HG03103 (cell line): Measurements from ENCODE around the gene PDE4D.

Experiments used
- ATAC-seq: cut with Tn5 transposase; IDR thresholded peaks from one replicate; pipeline ENCODE4 v1.9.1; 2021; ENCODE audit warnings: low read depth; ENCODE audit not compliant: unreplicated experiment

PDE4D gene

DNA sequence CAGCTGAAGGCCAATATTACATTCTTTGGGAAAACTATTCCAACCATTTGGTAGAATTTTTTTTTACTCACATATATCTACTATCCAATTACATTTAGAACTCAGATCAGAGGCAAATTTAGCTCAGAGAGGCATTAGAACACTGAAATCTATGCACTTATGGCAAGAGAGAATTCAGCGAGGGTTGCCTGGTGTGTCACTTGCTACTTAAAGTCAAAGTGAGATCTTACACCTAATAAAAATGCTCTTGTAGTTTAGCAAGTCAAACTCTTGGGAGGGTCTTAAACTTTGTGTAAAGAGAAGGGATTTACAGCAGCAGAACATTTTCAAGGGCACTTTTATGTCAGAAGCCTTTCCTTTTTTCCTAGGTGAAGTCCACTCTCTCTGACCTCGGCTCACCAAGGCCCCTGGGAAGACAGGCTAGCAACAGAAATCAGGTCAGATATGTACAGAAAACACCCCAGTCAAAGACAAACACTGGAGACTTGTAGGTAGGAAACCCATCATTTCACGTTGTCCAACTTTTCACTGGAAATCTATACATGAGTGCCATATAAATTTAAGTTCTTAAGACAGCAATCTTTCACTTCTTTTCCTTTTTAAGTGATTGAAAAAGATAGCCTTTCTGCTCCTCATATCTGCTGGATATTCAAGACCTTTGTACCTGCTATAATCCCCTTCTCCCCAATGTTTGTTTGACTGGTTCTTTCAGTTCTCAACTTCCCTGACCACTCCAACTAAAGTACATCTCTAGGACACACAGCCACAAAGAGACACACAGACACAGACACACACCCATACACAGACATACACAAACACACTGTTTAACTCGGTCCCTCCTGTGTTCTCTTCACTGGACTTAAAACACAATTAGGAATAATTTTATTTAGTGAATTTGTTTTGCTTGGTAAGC lies 635.8 kb downstream of the PDE4D start:
- no peak for ATAC-seq

DNA sequence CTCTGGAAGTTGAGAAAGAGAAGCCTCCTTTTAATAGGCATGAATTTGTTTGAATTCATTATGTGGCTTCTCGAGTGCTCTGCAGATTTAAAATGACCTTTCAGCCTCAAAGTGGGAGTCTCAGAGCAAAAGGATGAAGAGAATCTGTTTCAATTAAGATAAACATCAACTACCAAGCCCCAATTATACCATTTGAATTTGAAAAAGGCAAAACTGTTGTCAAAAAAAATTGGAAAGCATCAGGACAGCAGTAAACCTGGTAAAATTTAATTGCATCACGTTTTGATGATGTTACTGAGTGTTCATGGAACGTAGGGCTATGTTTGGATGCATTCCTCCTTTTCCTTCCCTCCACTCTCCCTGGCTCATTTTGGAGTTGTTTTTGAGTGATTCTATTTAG lies 637.2 kb downstream of the PDE4D start:
- no peak for ATAC-seq

DNA sequence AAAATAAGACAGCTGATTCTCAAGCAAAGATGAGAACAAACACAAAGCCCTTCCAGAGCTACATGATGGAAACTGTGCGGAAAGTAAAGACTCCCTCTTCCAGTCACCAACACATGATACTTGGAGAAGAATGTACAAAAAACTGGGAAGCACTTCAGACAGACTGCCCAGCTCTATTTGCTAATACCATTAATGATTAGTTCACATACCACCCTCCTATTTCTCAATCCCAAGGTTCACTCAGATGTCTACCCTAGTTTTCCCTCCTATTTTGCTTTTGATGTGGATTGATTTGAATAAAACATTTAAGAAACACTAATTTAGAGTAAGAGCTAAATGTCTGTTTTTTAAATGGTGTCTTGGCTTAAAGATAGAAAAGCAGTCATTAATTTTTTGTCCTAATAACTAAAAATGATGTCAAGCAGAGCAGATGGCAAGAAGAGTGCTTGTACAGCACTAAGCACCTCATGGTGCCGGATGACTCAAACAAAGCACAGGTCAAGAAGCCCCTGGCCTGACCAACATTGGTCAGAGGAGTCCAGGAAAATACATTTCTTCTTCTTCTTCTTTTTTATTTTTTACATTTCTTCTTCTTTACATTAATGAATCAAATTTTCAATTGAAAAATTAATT lies 639.4 kb downstream of the PDE4D start:
- no peak for ATAC-seq

DNA sequence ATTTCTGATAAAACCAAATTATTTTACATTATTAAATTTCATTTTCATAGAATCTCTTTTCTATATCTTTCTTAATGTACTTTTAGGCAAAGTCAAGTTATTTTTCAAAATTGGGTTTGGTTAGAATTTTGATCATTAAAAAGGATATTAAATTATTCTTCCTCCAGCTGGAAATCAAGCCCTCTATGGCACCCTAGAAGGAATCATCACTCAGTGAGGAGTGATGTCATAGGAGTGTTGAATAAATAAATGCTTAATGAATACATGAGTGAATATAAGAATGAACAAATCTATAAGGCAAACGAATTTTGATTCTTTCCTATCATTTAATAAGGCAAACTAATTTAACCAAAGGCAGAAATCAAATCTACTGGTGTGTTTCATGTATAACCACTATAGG lies 639.9 kb downstream of the PDE4D start:
- ATAC-seq, result no peak

DNA sequence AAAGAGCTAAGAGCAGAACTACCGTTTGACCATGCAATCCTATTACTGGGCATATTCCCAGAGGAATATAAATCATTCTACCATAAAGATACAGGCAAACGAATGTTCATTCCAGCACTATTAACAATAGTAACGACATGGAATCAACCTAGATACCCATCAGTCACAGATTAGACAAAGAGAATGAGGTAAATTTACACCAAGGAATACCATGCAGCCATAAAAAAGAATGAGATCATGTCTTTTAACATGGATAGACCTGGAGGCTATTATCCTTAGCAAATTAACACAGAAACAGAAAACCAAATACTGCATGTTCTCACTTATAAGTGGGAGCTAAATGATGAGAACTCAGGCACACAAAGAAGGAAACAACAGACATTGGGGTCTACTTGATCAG lies 641.9 kb downstream of the PDE4D start:
- no peak for ATAC-seq

DNA sequence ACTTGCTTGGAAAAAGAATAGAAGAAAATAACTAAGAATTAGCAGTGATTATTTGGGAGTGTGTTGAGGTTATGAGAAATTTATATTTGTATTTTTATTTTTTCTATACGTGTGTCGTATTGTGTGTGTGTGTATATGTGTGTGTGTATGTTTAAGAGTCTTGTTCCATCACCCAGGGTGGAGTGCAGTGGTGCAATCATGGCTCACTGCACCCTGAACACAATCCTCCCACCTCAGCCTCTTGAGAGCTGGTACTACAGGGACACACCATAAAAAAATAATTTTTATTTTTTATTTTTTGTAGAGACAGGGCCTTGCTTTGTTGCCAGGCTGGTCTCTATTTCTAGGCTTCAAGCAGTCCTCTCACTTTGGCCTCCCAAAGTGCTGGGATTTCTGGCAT lies 643.8 kb downstream of the PDE4D start:
- no peak for ATAC-seq

DNA sequence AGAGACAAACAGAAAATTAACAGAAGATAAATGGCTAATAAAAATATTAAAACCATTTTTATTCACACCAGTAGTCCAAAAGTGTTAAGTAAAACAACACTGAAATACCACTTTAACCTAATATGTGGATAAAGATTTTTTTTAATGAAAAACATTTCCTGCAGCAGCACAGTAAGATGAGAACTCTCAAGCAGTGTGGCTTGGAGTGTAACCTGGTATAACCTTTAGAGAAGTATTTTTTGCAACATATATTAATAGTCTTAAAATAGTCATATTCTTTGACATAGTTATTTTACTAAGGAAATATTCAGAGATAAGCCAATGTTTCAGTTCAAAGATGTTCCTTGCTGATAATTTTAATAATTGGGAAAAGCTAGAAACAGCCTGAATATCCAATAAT lies 644.4 kb downstream of the PDE4D start:
- ATAC-seq, result no peak

DNA sequence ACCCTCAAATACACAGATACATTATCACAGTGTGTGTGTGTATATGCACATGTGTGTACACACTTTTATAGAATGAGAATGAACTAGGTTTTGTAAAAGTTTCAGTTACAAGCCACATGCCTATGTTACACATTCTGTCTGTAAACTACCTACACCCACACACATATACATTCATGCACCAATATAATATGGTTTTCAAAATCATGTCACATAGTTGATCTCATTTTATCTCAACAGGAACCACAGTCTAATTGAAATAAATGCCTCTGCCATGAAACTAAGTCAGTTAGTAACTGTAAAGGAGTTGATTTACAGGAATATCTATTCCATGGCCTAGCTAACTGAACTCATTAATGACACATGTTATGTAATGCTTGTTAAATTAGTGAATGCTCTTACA lies 646.6 kb downstream of the PDE4D start:
- ATAC-seq, result no peak

DNA sequence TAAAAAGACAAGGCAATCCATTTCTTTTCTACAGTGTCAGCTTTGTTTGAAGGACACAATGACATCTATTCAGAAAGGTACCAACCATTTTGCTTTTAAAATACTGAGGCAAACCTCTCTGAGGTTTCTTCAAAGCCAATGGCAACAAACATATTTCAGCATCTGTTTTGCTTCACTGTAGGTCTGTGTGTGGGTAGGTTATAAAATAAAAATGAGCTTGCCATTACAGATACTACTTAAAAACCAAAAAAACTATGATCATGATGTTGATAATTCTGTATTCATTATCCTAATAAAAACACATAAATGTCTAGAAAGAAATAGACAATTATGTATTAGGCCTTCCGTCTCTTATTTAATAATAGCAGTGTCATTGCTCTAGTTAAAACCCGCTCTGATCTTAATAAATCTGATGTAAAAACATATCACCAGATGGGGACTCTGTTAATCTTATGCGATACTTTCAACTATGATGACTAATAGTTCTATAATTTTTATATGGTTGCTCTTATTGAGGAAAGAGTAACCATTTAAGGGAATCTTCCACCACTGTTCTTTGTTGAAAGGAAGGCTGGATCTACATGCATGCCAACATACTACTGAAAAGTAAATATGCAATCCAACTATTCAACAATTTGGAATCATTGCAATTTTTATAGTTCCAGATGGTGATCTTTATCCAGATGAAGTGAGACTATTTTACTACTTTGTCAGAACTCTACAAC lies 647.2 kb downstream of the PDE4D start:
- ATAC-seq, result no peak

DNA sequence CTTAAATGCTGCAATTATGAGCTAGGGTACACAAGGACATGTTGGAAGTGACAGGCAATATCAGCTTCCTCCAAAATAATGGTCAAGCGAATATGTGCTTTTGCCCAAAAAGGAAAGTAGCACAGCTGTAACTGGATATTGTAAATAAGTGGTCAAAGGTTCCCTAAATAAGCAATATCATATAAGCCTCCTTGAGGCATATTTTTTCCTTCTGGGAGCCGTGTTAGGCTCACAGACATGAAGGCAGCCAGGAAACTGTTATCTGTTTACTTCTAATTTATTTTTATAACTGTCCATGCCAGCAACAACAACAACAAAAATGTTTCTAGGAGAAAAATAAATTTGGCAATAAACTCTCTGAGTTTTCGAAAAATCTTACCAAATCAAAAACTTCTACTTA lies 648.3 kb downstream of the PDE4D start:
- ATAC-seq, result no peak

DNA sequence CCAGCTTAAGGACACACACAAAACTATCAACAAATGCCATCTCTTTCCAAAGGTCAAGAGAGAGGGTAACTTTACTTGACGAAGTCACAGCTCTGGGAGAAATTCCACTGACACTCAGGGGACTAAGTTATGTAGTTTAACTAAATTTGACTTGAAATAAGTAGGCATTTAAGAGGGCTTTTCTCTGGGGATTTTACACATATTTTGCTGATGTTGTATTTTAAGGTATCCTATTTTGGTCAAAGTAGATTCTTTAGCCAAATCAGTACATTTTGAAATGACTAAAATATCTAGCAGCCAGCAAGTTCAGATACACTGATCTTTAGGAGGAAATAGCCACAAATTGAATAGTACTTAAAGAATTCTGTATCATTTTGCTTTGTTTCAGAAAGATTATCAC lies 652.0 kb downstream of the PDE4D start:
- no peak for ATAC-seq

DNA sequence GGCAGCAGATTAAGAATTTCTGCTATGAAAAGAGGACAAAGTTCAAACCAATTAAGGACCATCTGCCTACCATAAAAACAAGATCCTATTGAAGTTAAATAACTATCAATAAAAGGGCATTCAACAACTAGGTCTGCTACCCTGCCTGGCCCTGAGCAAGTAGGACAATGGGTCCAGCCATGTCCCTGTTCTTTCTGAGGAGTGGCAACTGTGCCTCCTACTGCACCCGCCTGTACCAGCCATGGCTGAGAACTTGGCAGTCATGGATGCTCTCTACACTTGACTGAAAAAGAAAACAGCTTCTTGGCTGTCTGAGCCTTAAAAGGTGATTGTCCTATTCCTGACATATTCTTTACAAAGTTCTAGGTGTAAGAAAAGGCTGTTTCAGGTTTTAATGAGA lies 652.4 kb downstream of the PDE4D start:
- ATAC-seq, result no peak

DNA sequence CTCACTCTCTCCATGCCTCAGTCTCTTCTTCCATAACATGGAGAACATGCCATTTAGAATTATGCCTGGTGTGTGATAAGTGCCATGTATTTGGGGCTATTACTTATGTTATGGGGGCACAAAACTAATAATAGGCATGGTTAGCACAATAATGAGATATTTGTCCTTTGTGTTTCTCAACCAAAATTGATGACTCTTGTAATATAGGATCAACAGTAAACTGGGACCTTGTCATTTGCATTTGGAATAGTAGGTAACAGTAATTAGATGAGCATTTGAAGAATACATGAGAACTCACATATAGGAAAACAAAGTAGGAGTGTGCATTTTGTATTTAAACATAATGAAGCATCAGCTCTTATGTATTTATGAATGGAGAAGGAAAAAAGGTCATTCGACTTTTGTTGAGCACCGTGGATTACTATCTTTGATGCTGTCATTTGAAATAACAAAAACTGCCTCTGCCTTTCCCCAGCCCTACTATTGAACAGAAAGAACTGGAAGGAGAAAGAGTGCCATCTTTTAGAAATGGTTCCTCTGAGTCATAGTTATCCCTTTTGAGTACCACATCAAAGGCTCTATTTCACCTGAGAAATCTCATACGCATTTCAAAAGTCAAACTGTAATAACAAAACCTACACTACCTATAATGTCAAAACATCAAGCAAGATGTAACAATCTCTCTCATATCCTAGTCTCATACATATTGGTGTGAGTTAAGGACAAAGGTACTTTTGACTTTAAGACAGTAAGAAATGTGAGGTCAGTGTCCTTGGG lies 655.2 kb downstream of the PDE4D start:
- ATAC-seq, result peak; percentile 66

DNA sequence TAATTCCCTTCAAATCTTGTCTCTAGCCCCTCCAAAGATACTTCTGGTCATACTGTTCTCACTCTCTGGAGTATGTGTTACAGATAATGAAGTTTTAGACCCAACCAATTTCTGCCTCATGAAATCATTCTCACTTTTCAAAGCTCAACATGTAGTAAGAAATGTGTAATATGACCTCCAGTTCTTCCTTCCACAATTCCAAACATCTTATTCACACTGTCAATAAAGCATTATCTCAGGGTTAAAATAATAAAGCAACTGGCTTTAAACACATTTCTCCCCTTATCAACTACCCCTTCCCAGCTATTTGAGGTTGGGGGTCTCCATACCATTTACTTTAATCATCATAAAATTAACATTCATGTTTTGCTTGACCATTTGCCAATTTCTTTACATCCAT lies 656.5 kb downstream of the PDE4D start:
- ATAC-seq, result no peak

DNA sequence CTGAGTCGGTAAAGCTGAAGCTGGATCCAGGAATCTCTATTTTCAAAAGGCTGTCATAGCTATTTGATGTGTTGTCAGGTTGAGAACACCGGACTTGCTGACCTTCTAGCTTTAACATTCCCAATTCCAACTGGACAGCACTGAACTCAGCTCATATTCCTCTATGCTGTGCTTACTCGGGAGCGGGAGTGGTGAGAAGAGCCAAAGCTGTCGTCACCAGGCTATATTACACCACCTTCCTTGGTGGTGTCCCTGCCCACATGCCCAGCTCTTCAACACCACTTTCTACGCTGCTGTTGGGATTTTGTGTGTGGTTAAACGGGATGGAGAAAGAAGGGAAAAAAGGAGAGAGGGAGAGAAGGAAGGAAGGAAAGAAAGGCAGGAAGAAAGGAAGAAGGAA lies 657.1 kb downstream of the PDE4D start:
- no peak for ATAC-seq

DNA sequence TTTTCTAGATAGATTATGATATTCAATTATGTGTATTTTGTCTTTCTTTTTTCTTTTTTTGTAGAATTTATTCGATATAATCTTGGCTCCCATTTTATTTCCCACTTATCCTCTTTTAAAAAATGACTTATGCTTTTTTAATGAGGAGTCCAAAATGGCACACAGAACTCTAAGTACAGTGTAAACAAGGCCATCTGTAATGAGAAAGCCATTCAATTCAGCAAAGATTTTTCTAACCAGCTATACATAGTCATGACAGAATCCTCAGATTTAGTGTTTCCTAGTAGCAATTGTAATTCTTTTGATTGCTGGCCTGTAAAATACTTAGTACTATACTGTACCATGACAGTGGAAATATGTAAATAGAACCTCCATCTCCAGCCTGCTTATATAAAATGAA lies 659.3 kb downstream of the PDE4D start:
- no peak for ATAC-seq

DNA sequence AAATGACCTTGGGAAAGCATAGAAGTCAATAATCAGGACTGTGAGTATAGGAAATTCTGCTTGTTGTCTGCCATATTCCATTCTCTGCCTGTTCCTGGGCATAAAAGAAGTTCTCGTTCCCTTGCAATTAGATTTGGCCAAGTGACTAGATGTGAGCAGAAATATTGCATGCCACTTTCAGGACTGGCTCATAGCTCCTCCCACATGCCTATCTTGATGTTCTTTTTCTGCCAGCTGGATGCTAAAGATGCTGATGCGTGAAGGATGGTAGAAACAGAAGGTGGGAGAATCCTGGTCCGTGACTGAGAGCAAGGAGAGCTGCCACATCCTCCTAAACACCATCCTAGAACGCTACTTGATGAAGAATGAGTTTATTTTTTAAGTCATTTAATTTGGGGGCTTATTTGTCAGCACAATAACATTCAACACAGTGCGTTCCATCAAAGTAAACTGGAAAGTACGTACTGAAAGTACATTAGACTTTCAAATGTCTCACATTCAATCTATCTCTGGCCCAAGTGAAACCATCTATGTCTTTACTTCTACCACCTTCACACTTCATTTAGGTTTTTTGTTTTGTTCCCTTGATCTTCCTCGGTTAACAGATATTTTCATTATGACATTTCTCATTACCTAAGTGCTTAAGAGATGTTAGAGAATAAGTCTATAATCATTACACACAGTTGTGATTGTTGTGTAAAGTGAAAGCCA lies 662.1 kb downstream of the PDE4D start:
- no peak for ATAC-seq

DNA sequence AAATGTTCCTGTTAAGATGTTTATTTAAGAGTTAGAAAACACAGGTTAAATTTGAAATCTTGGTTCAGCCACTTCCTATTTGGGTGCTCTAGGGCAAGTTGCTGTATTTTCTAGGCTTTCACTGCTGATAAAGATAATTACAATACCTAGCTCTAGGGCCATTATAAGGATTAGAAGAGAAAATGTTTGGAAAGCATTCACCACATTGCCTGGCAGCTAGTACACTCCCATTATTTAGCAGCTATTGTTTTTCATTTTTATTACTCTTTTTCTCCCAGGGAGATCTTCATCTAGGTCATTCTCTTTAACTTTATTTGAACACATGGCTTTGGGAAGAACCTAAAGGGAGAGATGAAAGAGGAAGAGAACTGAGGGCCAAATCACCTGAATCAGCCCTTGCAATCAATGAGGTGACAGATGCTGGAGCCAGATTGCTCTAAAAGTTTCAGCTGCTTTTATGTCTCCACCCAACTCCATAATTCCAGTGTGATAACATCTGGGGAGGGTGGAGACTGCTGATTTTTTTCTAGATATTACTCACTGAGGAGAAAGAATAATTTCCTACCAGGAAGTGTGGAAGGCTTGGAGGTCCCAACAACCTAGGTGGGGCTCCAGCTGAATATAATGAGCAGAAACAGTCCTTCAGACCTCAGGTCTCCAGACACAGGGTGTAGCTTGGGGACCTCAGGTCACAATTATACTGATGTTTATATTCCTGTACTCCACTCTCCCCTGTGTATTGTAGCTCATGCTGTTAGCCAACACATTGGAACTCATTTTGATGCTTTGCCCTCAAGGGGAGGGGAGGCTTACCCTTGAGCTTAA lies 670.6 kb downstream of the PDE4D start:
- ATAC-seq, result no peak

DNA sequence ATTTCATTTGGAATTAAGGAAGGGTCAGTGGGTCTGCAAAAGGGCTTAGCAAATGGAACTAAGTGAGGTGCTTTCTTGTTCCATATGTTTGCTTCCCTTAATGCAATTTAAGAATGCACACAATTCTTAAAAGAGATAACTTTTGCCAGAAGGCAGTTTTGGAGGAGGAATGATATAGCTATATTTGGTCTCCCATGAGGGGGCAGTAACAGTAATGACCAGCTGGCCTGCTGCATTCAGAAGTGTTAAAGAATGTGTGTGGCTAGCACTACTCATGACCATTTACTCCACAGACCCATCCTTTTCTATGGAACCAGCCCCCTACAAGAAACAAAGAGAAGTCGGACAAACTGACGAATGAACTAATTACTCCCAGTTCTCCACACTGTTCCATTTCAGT lies 671.8 kb downstream of the PDE4D start:
- ATAC-seq, result no peak
